OCI-M2 (cell line): ENCODE data around the gene SPAG8.
A peak's percentile ranks its signal among the peaks of the same experiment; 100 is the strongest.

Experiments
- DNase-seq: peaks from one replicate; lab custom pipeline; 2025; ENCODE audit not compliant: unreplicated experiment; lab: John Stamatoyannopoulos, UW

The SPAG8 gene

DNA sequence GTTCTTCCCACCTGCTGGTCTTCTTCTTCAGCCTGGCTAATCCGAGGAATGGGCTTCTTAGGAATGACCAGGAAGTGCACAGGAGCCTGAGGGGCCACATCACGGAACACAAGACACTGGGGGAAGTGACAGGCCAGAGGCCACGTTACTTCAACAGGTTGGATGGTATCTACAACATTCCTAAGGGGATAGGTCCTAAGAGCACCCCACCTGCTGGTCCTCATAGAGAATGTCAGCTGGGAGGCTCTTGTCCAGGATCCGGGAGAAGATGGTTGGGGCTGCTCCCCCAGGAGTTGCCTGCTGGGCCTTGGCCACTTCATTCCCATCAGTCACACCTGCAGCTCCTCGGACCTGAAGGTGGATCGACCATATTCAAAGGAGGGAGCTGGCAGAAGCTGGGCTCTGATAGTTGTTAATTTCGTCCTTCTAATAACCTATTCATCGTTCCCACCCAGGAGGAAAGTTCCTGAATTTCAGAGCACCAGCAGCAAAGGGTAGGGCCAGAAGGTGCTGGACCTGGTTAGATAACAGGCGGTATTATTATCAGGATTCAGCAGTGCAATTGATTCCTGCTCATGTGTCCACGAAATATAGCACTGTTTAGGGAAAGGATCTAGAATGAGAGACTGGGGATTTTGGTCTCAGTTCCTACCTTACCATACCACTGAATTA, 1.5 kb upstream of the SPAG8 start:
- no peak for DNase-seq

DNA sequence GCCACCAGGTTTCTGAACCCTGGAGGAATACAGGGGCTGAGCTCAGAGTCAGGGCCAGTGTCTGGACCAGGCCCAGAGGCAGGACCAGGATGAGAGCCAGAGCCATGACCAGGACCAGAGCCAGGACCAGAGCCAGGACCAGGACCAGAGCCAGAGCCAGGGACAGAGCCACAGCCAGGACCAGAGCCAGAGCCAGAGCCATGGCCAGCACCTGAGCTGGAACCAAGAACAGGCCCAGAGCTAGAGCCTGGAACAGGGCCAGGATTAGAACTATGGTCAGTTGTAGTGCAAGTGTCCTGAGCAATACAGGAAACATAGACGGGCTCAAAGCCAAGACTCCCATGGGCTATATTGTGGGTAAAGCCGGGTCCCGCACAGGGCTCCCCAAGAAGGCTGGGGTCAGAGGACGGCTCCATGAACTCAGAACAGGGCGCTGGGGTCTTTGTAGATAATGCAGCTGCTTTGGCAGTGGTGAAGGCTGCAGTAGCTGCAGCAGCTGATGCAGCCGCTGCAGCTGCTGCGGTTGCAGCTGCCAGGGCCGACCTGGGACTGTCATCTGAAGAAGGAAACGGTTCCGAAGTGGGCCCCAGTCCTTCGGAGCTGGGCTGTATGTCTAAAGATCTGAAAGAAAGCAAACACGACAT, 559 bp downstream of the SPAG8 start:
- DNase-seq = no peak

DNA sequence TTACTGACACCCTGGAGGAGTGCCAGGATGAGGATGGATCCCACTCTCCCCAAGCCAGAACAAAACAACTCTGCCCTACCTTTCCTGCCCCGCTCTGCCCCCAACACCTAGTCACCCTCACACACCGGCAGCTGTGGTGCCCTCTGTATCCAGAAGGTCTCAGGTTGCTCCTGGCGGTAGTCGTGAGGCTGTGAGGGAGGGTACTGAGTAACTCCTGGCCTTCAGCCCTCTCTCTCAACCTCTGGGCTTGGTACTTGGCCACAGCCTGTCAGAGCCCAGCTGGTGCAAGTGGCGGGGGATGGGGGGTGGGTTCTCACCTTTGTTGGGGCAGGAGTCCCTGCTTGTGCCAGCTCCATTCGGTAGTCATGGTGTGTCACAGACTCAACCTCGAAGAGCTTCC, 1.9 kb downstream of the SPAG8 start:
- DNase-seq = no peak

DNA sequence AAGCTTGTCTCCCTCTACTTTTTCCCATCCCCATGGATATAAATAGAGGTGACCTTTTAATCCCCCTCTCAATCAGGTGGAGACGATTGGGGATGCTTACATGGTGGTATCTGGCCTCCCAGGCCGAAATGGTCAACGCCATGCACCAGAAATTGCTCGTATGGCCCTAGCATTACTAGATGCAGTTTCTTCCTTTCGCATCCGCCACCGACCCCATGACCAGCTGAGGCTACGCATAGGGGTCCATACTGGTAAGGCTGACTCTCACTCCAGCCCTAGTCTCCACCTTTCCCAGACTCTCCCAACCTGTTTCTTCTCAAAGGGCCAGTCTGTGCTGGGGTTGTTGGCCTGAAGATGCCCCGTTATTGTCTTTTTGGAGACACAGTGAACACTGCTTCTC, 3.6 kb downstream of the SPAG8 start:
- DNase-seq = no peak

DNA sequence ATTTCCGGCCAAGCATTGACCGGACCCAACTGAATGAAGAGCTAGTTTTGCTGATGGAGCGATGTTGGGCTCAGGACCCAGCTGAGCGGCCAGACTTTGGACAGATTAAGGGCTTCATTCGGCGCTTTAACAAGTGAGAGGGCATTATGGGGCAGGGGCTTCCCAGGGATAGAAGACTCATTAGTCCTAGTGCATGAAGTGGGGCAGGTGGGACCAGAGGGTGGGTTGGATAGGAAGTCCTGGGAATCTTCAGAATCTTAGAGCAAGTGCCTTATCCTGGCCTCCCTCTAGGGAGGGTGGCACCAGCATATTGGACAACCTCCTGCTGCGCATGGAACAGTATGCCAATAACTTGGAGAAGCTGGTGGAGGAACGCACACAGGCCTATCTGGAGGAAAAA, 6.0 kb downstream of the SPAG8 start:
- no peak for DNase-seq

DNA sequence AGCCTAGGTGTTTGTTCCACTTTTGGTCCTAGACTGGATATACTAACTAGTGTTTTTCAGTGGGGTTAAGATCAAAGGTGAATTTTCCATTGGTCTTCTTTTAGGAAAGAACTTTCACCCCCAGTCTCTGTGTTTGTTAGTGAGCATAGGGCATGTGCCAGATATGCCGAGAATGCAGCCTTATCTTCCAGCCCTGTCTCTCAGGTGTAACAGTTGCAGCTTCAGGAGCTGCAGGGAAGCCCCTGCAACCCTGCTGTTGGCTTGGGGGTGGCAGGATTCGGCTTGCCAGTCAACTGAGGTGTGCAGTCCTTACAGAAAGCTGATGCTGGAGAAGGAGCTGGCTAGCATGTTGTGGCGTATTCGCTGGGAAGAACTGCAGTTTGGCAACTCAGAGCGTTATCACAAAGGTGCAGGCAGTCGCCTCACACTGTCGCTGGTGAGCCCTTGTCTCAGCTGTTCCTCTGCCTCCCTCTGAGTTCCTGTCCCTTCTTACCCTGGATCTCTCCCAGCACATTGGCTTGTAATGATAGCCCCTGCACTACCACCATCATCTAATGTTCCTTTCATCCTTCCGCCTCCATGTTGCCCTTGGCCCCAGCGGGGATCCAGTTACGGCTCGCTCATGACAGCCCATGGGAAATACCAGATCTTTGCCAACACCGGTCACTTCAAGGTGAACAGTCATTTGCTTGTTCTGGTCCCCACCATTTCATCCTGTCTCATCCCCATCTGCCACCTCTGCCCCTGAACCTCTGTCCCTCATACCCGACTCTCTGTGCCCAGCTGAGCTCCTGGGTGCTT, 10.5 kb downstream of the SPAG8 start:
- no peak for DNase-seq

DNA sequence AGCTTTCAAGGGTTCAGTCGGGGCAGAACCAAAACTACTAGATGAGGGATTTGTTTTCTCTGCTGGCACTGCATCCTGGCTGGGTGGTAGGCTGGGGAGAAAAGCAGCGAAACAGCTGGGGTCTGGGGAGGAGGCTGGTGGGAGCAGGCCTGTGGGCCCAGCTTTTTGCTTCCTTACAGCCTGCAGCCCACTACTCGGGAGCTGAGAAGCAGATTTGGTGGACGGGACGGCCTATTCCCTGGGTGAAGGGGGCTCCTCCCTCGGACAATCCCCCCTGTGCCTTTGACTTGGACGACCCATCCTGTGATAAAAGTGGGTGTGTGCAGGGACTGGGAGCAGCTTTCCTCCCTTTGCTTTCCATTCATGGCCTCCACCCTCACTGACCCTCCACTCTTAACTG, 11.5 kb downstream of the SPAG8 start:
- no peak for DNase-seq

DNA sequence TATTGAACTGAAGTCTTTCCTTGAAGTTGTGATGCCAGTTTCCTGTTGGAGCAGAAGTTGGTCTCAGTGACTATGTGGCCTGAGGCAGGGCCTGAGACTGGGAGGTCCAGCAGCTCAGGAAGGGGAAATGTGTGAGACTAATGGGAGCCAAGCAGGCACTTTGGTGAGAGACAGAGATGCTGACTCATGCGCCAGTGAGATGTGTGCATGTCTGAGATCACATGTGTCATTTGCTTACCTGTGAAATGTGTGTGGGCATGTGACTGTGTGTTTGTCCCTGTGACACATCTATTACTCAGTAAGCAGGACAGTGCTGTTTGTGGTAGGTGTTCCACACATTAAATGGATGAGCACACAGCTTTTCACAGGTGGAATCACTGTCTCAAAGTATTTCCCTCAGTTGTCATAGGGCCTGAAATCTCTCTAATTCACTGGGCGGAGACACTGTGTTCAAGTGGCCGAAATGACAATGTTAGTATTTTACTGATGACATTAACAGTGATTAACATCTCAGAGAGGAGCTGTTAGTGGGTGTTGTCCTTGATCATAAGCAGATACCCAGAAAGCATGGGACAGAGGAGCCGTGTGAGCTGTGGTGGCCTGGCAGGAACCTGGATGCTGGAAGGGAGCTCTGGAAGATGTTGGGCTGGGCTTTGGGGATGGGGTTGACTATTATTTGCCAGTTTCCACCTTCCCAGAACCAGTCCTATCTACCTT, 13.2 kb downstream of the SPAG8 start:
- no peak for DNase-seq

DNA sequence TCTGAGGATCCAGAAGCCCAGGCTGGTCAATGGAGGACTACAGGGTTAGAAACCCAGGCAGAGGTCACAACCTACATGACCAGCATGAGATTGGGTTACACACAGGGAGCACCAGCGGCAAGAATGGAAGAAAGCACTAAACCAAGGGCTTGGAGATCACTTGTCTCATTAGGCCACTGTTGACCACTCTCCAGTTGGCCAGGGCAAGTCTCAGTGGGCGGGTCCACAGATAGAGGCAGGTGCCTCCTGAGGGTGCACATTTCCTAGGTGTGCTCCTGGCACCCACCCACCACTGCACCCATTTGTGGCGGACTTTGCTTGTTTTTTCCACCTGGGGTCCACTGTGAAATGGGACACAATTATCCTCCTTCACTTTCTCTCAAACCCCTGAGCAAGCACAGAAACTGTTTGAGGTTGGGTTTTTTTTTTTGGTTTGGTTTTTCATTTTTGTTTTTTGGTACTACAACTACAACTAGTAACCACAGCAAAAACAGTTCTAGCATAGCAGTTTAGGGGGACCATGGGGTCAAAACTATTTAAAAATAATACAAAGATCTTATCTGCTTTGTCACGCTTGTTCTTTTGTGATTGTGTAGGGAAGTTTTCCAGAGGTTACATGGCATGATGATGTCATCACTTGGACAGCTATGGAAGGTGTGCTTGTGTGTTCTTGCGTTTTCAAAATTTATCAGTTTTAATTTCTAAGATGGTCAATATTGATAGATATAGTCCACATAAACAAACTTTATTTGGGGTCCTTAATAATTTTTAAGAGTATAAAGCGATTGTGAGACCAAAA, 14.6 kb downstream of the SPAG8 start:
- no peak for DNase-seq

DNA sequence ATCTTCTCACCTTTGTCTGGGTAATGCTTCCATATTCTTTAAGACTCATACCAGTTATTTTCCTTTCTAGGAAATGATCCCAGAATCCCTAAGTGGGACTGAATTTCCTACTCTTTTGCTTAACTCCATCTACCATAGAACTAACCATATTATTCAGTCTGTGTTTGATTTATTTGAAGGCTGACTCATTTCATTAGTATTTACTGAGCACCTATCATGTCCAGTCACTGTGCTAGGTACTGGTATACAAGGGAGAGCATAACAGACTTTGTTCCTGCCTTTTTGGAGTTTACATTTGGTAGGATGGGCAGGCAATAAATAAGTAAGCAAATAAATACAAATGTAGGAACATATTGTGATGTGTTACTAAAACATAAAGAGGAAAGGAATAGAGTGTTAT, 16.4 kb downstream of the SPAG8 start:
- DNase-seq = no peak

DNA sequence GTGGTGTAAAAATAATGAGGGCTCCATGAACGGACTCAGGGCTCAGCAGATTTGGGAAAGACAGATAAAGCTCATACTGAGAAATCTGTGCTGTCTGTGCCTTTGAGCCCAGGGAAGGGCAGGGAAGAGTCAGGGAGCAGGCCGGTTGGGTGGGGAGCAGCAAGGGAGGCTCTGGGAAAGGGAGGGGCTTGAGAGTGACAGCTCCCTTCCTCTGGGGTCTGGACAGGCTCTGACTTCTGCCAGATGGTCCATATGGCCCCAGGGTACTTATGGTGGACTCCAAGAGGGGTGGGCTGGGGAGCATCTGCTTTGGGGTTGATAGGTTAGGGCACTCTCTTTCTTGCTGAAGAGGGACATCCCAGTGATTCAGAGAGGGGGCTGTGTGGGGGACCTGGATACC, 18.6 kb downstream of the SPAG8 start:
- DNase-seq = no peak

DNA sequence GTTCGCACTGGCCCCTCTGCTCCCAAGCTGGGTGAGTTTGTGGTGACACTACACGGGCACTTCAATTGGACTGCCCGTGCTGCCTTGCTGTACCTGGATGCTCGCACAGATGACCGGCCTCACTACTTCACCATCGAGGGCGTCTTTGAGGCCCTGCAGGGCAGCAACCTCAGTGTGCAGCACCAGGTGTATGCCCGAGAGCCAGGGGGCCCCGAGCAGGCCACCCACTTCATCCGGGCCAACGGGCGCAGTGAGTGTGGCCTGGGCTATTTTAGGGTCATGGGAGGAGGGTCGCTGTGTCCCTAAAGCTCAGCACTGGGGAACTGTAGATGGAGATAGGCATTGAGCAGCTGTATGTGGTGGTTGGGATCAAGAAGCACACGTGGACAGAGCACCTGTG, 19.2 kb downstream of the SPAG8 start:
- DNase-seq = no peak

DNA sequence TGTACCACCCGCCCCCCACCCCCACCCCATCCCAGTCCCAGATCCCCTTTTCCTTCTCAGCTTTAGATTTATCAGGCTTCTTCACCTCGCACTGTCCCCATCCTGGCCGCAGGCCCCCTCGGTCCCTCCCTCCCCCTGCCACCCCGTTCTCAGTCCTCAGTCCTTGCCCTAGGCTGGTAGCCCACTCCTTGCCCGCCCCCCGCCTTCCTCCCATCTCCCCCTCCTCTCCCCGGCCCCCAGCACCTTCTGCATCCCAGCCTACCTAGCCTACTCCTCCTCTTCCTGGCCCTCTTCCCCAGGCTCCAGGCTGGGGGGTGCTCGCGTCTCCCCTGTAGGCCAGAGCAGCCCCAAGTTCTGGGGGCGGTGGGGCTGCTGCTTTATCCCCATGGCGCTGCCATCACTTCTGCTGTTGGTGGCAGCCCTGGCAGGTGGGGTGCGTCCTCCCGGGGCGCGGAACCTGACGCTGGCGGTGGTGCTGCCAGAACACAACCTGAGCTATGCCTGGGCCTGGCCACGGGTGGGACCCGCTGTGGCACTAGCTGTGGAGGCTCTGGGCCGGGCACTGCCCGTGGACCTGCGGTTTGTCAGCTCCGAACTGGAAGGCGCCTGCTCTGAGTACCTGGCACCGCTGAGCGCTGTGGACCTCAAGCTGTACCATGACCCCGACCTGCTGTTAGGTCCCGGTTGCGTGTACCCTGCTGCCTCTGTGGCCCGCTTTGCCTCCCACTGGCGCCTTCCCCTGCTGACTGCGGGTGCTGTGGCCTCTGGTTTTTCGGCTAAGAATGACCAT, 19.8 kb downstream of the SPAG8 start:
- no peak for DNase-seq

DNA sequence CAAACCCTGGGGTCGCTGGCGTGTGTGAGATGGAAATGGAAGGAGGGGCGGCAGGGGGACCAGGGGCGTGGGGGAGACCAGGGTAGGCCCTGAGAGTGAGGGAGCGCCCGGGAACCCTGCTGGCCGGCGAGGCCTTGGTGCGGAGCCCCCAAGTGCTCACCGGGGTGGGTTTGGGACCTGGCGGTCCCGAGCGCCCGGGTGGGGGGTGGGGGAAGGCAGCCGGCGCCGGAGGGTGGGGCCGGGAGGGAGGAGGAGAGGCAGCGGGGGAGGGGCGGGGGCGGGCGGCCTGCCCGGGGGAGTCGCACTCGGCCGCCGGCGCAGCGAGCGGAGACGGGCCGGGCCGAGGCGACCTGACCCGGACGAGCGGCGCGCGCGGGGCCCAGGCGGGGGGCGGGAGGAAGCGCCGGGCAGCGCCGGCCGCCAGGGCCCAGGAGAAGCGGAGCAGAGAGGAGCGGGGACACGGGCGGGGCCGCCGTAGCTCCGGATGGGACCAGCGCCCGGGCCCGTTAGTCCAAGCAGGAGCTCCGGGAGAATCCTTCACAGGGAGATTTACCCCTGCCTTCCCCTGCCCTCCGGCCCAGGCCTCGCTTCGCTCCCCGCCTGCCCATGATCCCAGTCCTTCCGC, 20.7 kb downstream of the SPAG8 start, which contains the start of gene NPR2:
NPR2 (plus strand) TSS at position 295 of the 625 bp plus-strand sequence. CDS start 818 bp downstream, outside the sequence.
- DNase-seq = no peak

DNA sequence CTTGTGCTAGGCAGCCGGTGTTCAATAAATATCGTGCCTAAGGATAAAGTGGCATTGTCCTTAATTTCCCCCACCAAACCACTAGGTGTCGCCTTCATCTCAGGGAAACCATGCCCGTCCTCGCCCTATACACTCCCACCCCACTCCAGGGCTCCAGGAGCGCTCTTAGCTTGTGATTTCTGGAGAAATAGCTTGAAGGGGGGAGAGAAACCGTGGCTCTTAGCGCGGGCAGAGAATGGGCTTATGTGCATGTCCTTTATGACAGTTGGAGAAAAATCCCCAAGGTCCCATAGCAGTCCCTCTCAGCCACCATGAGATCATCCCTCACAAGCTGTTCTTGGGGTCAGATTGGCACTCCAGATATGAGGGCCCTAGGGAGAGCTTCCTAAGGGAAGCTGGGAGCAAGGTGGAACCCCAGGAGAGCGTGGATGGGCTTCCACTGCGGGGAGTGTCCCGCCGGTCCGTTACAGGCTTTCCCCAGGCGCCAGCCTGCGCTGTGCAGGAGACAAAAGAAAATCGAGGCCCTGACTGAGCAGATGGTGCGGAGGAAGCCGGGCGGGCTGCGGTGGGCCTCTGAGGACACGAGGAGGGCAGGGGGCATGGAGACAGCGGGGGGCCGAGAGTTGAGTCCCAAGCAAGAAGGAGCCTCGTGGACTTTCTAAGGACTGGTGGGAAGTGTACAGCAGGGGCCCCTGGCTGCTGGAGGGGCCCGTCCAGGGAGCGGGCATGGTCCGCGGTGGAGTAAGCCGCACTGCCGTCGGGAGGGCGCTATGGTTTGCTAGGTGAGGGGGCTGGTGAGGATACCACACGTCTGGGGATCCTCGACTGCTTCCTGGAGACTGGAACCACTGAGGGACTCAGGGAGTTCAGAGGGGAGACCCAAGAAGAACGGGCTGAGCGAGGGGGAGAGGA, 21.4 kb downstream of the SPAG8 start:
- no peak for DNase-seq

DNA sequence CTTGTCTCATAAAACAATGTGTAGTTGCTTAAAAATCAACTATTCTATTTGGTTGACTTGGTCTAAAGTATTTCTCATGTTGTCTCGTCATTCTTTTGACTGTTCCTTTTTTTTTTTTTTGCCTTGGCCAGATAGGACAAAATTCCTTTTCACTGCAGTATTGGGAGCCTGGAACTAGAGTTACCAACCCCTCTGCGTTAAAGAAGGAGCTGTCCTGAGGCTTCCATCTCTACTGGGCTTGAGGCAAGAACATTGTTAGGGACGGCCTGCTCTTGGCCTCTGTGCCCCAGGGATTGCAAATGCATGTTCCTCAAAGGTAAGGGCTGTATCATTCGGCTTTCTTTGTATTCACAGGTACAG, 22.1 kb downstream of the SPAG8 start:
- peak; percentile 25 for DNase-seq

DNA sequence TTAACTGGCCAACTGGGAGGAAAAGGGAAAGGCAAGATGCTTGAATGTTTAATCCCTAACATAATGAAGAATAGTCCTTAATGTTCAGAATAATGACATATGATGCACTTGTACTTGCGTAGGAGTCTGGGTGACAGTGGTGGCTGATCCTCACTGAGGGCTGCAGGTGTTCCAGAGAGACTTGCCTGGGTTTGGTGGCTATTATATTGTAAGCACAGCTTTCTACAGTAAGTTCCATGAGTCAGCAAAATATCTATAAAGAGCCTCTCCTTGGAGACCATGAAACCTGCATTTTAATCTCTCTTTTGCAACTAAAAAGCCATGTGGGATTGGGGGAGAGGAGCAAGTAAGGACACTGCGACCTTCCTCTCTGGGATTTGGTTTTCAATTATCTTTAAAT, 22.5 kb downstream of the SPAG8 start:
- no peak for DNase-seq

DNA sequence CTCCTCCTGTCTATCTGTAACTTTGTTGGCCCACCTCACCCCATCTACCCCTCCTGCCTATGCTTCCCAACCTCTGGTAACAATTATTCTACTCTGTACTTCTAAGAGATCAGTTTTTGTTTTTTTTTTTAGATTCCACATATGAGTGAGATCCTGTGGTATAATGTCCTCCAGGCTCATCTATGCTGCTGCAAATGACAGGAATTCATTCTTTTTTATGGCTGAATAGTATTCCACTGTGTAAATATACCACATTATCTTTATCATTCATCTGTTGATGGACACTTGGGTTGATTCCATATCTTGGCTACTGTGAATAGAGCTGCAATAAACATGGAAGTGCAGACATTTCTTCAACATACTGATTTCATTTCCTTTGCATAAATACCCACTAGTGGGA, 28.6 kb downstream of the SPAG8 start:
- no peak for DNase-seq

DNA sequence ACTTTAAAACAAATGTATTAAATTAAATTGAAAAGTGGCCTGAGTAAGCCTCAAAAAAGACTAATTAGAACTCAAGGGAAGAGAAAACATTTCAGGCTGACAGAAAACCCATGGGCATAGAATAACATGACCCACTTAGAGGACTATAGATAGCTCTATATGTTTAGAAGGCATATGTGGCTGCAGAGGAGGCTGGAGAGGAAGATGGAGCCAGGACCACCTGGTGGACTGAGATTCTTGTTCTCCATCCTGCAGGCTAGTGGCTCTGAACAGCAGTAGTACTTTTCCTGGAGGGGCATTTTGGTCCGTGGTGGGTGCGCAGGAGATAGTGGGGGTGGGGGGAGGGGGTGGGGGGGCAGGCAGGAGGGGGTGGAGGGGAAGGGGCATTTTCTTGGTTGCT, 31.0 kb downstream of the SPAG8 start:
- no peak for DNase-seq
